ENCODE measurements around the gene STPG3. TPM values are rescaled to one million over a fixed set of nuclear protein-coding genes. Genes with fewer than 3 reads are reported as not detected.

STPG3 gene
- total RNA-seq, 2 experiments from 2014 or later, result not detected

DNA sequence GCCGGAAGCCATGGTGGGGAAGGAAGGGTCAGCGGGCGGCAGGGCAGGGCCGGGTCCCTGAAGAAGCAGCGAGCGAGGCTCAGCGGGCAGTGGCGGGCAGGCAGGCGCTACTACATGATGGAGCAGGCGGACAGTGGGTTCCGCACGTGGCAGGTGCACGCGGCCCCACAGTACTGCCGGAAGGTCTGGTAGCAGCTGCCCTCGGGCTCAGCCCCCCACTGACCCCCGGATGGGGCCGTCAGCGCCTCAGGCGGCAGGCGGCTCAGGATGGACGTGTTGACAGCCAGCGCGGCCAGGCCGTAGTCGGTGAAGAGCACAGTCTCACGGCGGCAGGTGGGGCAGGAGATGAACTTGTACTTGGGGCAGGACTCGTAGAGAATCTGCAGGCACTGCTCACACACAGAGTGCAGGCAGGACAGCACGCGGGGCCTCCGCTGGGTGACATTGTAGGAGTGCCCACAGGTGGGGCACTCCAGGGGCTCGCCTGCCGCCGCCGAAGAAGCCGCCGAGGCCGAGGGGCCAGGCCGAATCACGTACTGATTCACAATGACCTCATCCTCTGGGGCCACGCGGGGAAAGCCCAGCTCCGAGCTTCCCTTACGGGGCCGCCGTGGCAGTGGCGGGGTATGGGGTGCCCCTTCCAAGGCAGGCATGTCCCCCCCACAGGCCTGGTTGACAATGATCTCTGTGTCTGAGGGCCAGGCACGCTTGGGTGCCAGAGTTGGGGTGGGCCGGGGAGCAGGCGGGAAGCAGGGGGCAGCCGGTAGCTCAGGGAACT, 30.6 kb upstream of the STPG3 start:
- H3K4me1 ChIP-seq (ENCODE audit: insufficient read depth, low read length), result peaks cover 29% of the 10 kb centered on the region
- Mint-ChIP-seq H3K9me3 (no peaks in the 10 kb centered on the region), H3K4me1 (ENCODE audit: low read depth) (peaks cover 13% of the 10 kb centered on the region), H3K27me3 (no peaks in the 10 kb centered on the region), H3K4me3 (peak overlapping the region; percentile 65), H3K36me3 (ENCODE audit: low read depth) (no peaks in the 10 kb centered on the region), H3K27ac (no peak overlapping the region)
- H3K27me3 ChIP-seq (ENCODE audit: control insufficient read depth in 1 of 2, insufficient read depth in 2 of 2, low read length in 2 of 2), result no peaks in the 10 kb centered on the region
- H3K9me3 ChIP-seq (ENCODE audit: control insufficient read depth in 1 of 2, insufficient read depth in 1 of 2, low read length in 2 of 2), result no peaks in the 10 kb centered on the region
- ATAC-seq (ENCODE audit: poor library complexity), result no peak
- TF ChIP-seq, protein P1, sequence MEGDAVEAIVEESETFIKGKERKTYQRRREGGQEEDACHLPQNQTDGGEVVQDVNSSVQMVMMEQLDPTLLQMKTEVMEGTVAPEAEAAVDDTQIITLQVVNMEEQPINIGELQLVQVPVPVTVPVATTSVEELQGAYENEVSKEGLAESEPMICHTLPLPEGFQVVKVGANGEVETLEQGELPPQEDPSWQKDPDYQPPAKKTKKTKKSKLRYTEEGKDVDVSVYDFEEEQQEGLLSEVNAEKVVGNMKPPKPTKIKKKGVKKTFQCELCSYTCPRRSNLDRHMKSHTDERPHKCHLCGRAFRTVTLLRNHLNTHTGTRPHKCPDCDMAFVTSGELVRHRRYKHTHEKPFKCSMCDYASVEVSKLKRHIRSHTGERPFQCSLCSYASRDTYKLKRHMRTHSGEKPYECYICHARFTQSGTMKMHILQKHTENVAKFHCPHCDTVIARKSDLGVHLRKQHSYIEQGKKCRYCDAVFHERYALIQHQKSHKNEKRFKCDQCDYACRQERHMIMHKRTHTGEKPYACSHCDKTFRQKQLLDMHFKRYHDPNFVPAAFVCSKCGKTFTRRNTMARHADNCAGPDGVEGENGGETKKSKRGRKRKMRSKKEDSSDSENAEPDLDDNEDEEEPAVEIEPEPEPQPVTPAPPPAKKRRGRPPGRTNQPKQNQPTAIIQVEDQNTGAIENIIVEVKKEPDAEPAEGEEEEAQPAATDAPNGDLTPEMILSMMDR (IDR thresholded peaks at IDR 0.05), result no peak
- intact Hi-C loops (cut with DNase I, micrococcal nuclease), result loop anchor here in 1 of 2 experiments (5.0 kb wide), 1 partner anchor 433 kb away; no protein-coding TSS in a partner anchor
- no peak for DNase-seq
- H3K4me3 ChIP-seq (ENCODE audit: low read length), result no peak overlapping the region
- POLR2A ChIA-PET, result interaction anchor here (1.0 kb wide), 1 partner anchor 16 kb away, joined by 4 read pairs; no protein-coding TSS in a partner anchor
- peaks cover under 1% of the 10 kb centered on the region for H3K36me3 ChIP-seq (ENCODE audit: insufficient read depth, low read length)
- H3K27ac ChIP-seq (ENCODE audit: low read depth in 1 of 2, low read length in 2 of 2), result no peak overlapping the region
- CTCF ChIA-PET, result no interaction called here

DNA sequence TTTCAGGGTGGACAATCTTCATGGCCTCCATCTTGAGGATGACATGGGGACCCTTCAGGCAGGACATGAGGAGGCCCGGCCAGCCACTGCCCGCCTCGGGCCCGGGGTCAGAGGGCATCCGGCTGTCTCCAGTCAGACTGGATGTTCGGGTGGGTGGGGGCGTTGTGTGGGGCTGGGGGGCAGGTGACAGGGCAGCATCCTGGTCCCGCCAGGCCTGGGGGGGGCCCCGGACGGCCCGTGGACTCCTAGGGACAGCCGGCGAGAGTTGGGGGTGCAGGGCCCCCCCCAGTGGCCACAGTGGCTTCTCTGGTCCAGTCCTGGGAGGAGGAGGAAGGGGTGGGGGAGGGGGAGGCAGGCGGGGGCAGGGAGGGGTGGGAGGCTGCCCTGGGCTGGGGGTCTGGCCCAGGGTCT, 30.0 kb upstream of the STPG3 start:
- CTCF ChIA-PET, result no interaction called here

DNA sequence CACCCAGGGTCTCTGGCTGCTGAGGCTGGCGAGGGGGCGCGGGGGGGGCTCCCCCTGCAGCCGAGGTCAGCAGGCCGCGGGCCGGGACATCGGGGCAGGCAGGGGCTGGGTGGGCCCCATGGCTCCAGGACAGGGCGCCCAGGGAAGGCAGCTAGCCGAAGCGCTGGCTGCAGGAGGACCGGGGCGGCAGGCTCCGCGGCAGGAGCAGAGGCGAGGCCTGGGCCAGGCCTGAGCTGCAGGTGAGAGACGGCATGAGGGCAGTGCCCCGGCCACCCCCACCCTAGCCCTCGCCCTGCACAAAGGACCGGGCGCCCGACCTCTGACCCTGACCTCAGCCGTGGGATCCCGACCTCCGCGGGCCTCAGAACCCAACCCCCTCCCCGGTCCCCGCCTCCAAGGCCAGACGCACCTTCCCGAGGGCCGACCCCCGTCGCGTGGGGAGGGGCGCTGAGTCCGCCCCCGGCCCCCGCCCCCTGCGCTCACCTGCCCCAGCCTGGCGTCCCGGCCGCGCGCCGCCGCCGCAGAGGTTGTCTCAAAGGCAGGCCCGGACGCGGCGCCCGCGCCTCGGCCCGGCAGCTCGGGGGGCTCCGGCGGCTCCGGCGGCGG, 29.5 kb upstream of the STPG3 start:
- no peaks in the 10 kb centered on the region for H3K27me3 ChIP-seq (ENCODE audit: control insufficient read depth in 1 of 2, insufficient read depth in 2 of 2, low read length in 2 of 2)
- ChIA-PET CTCF (no interaction called here), POLR2A (interaction anchor here (1.0 to 4.7 kb wide), 8 partner anchors 16 to 166 kb away, joined by 3 to 46 read pairs (median 24); partner anchors contain the start of genes ANAPC2, MAN1B1, NDOR1 and SSNA1)
- intact Hi-C loops (cut with DNase I, micrococcal nuclease), result loop anchor here (2.0 to 5.0 kb wide), 4 partner anchors 21 to 434 kb away; partner anchors contain the start of genes ANAPC2 (in 1 of the 2), SSNA1 (in 1 of the 2) and TPRN (in 1 of the 2)
- ATAC-seq (ENCODE audit: poor library complexity) (no peak), DNase-seq (peak in 2 of 14 experiments; percentile 33 to 57)
- H3K4me1 ChIP-seq (ENCODE audit: insufficient read depth, low read length), result peaks cover 29% of the 10 kb centered on the region
- no peaks in the 10 kb centered on the region for H3K9me3 Mint-ChIP-seq
- H3K27ac Mint-ChIP-seq, result no peak overlapping the region
- H3K4me1 Mint-ChIP-seq (ENCODE audit: low read depth), result peaks cover 13% of the 10 kb centered on the region
- H3K4me3 ChIP-seq (ENCODE audit: low read length), result no peak overlapping the region
- H3K4me3 Mint-ChIP-seq, result no peak overlapping the region
- no peaks in the 10 kb centered on the region for H3K36me3 ChIP-seq (ENCODE audit: insufficient read depth, low read length)
- TF ChIP-seq, protein P1 (IDR thresholded peaks at IDR 0.05), result no peak
- no peaks in the 10 kb centered on the region for H3K36me3 Mint-ChIP-seq (ENCODE audit: low read depth)
- H3K27me3 Mint-ChIP-seq, result no peaks in the 10 kb centered on the region
- no peak overlapping the region for H3K27ac ChIP-seq (ENCODE audit: low read depth in 1 of 2, low read length in 2 of 2)
- no peaks in the 10 kb centered on the region for H3K9me3 ChIP-seq (ENCODE audit: control insufficient read depth in 1 of 2, insufficient read depth in 1 of 2, low read length in 2 of 2)

More for the DNA sequence above, 30.0 kb upstream of the STPG3 start:
- H3K4me1 Mint-ChIP-seq (ENCODE audit: low read depth), result peaks cover 13% of the 10 kb centered on the region
- Histone ChIP-seq H3K4me1 (ENCODE audit: insufficient read depth, low read length) (peaks cover 29% of the 10 kb centered on the region), H3K36me3 (ENCODE audit: insufficient read depth, low read length) (no peaks in the 10 kb centered on the region), H3K9me3 (ENCODE audit: control insufficient read depth in 1 of 2, insufficient read depth in 1 of 2, low read length in 2 of 2) (no peaks in the 10 kb centered on the region), H3K4me3 (ENCODE audit: low read length) (no peak overlapping the region), H3K27me3 (ENCODE audit: control insufficient read depth in 1 of 2, insufficient read depth in 2 of 2, low read length in 2 of 2) (no peaks in the 10 kb centered on the region), H3K27ac (ENCODE audit: low read depth in 1 of 2, low read length in 2 of 2) (no peak overlapping the region)
- no peak overlapping the region for H3K27ac Mint-ChIP-seq
- TF ChIP-seq, protein P1 (IDR thresholded peaks at IDR 0.05), result no peak
- peak overlapping the region; percentile 65 for H3K4me3 Mint-ChIP-seq
- intact Hi-C loops (cut with DNase I, micrococcal nuclease), result loop anchor here in 1 of 2 experiments (5.0 kb wide), 1 partner anchor 434 kb away; no protein-coding TSS in a partner anchor
- POLR2A ChIA-PET, result interaction anchor here (3.9 kb wide), 1 partner anchor 16 kb away, joined by 22 read pairs; the partner anchor contains the start of genes NDOR1 and TMEM203
- no peaks in the 10 kb centered on the region for H3K9me3 Mint-ChIP-seq
- no peaks in the 10 kb centered on the region for H3K36me3 Mint-ChIP-seq (ENCODE audit: low read depth)
- ATAC-seq (ENCODE audit: poor library complexity) (no peak), DNase-seq (no peak)
- H3K27me3 Mint-ChIP-seq, result no peaks in the 10 kb centered on the region

All from CD4-positive, alpha-beta T cell (primary cell).